Measurements from ENCODE around the gene TTLL1. TPM values are rescaled to one million over a fixed set of nuclear protein-coding genes. Genes with fewer than 3 reads are reported as not detected.

Gene TTLL1
- total RNA-seq, 1 experiment from 2014 or later: 4.3 TPM

DNA sequence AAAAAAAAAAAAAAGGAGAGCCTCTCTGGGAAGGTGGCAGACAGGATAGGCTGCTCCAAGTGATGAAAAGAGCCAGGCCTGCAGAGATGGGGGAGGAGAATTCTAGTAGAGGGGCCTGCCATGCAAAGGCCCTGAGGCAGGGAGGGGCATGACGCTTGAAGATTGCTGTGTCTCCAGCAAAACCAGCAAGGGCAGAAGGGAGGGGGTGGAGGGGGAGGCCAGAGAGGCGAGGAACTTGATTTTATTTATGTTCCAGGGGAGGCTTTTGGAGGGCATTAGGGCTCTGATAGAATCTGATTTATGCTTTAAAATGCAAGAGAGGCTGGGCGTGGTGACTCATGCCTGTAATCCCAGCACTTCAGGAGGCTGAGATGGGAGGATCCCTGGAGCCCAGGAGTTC, 57.6 kb downstream of the TTLL1 start:
- peaks cover 13 to 21% of the 10 kb centered on the region in 2 experiments for H3K4me1 ChIP-seq (ENCODE audit: control insufficient read depth in 1 of 2, insufficient read depth in 2 of 2, low read length in 2 of 2)
- DNase-seq (ENCODE audit: low read depth, low spot score) (no peak), ATAC-seq (no peak)
- ChIA-PET RAD21 (ENCODE audit: low non-redundant PET in 1 of 2, low total read pairs in 2 of 2, uncharacterized antibody in 2 of 2, unreplicated experiment in 2 of 2) (no interaction called here), CTCF (no interaction called here), POLR2A (no interaction called here)
- no peak overlapping the region for H3K27ac ChIP-seq (ENCODE audit: low read depth, low read length)
- intact Hi-C loops (cut with micrococcal nuclease): no loop called here
- H3K79me2 ChIP-seq (ENCODE audit: insufficient read depth, low read length): no peaks in the 10 kb centered on the region
- H3K36me3 ChIP-seq (ENCODE audit: control insufficient read depth in 1 of 2, insufficient read depth in 2 of 2, low read length in 2 of 2): no peaks in the 10 kb centered on the region
- no peak overlapping the region for H3K9ac ChIP-seq (ENCODE audit: low read length)
- no TSS peak for BruUV-seq (replicated peaks)
- no peaks in the 10 kb centered on the region for H3K27me3 ChIP-seq (ENCODE audit: insufficient read depth, low read length)
- no peak overlapping the region for H3K4me3 ChIP-seq (replicated peaks in 1 of 2; ENCODE audit: low read depth in 1 of 2, low read length in 2 of 2)
- H4K20me1 ChIP-seq (ENCODE audit: insufficient read depth): no peaks in the 10 kb centered on the region
- no peak for TF ChIP-seq CTCF (IDR thresholded peaks at IDR 0.05 in 2 of 3, conservative IDR thresholded peaks at IDR 0.05 in 1 of 3; ENCODE audit: borderline replicate concordance in 1 of 3, insufficient read depth in 1 of 3, low read depth in 2 of 3, low read length in 2 of 3)
- H2AFZ ChIP-seq (ENCODE audit: low read depth, low read length, poor library complexity, severe bottlenecking): no peak overlapping the region
- no peaks in the 10 kb centered on the region for H3K9me3 ChIP-seq (ENCODE audit: control insufficient read depth in 1 of 2, insufficient read depth in 1 of 2, low read depth in 1 of 2, low read length in 2 of 2)
- no peak overlapping the region for H3K4me2 ChIP-seq (ENCODE audit: low read length)
- no peaks in the 10 kb centered on the region for H3K9me2 ChIP-seq (ENCODE audit: insufficient read depth)

DNA sequence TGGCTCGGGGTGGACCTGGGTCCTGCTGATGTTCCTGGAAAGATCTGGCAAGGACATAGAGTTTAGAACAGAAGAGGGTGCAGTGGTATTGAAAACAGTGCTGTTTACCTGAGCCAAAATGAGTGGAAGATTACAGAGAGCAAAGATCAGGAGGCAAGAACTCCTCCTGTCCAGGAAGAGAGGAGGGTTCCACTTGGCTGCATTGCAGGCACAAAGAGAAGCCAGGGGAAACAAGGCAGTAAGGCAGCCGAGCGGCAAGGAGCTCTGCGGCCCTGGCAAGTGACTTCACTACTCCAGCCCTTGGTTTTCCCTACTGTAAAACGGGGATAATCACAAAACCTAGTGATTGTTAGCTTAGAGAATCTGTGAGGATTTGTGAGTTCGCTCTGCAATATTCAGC, 70.6 kb downstream of the TTLL1 start:
- no peak overlapping the region for H3K27ac ChIP-seq (ENCODE audit: low read depth, low read length)
- POLR2A ChIA-PET: interaction anchor here (1.3 to 1.6 kb wide), 2 partner anchors 10 to 72 kb away, joined by 3 read pairs; no protein-coding TSS in a partner anchor
- no peak overlapping the region for H3K4me3 ChIP-seq (replicated peaks in 1 of 2; ENCODE audit: low read depth in 1 of 2, low read length in 2 of 2)
- no peaks in the 10 kb centered on the region for H3K9me2 ChIP-seq (ENCODE audit: insufficient read depth)
- DNase-seq (ENCODE audit: low read depth, low spot score): no peak
- no peak overlapping the region for H2AFZ ChIP-seq (ENCODE audit: low read depth, low read length, poor library complexity, severe bottlenecking)
- no peak for ATAC-seq
- H3K4me1 ChIP-seq (ENCODE audit: control insufficient read depth in 1 of 2, insufficient read depth in 2 of 2, low read length in 2 of 2): peaks cover 23 to 26% of the 10 kb centered on the region in 2 experiments
- no peak overlapping the region; the same call in 1 of the 2 replicates for H3K4me2 ChIP-seq (ENCODE audit: low read length)
- H3K36me3 ChIP-seq (ENCODE audit: control insufficient read depth in 1 of 2, insufficient read depth in 2 of 2, low read length in 2 of 2): no peaks in the 10 kb centered on the region
- RAD21 ChIA-PET (ENCODE audit: low non-redundant PET in 1 of 2, low total read pairs in 2 of 2, uncharacterized antibody in 2 of 2, unreplicated experiment in 2 of 2): no interaction called here
- no peaks in the 10 kb centered on the region for H3K9me3 ChIP-seq (ENCODE audit: control insufficient read depth in 1 of 2, insufficient read depth in 1 of 2, low read depth in 1 of 2, low read length in 2 of 2)
- no peaks in the 10 kb centered on the region for H4K20me1 ChIP-seq (ENCODE audit: insufficient read depth)
- peaks cover 10% of the 10 kb centered on the region for H3K79me2 ChIP-seq (ENCODE audit: insufficient read depth, low read length)
- CTCF ChIA-PET: no interaction called here
- intact Hi-C loops (cut with micrococcal nuclease): no loop called here
- H3K27me3 ChIP-seq (ENCODE audit: insufficient read depth, low read length): no peaks in the 10 kb centered on the region
- no TSS peak for BruUV-seq (replicated peaks)
- no peak overlapping the region for H3K9ac ChIP-seq (ENCODE audit: low read length)
- TF ChIP-seq RAD21 (IDR thresholded peaks at IDR 0.05; ENCODE audit: low read depth) (peak; percentile 25; the same call in 1 of the 2 replicates), SP1 (IDR thresholded peaks at IDR 0.05; ENCODE audit: low read depth) (0 out of 2 replicates have a peak, but pooled peaks have one; percentile 18), POLR2A (IDR thresholded peaks at IDR 0.05; ENCODE audit: borderline replicate concordance, extremely low read depth, insufficient read depth, insufficient read length) (no peak), CTCF (IDR thresholded peaks at IDR 0.05 in 2 of 3, conservative IDR thresholded peaks at IDR 0.05 in 1 of 3; ENCODE audit: borderline replicate concordance in 1 of 3, insufficient read depth in 1 of 3, low read depth in 2 of 3, low read length in 2 of 3) (0 out of 6 replicates have a peak, but pooled peaks of 1 of the 3 experiments have one; percentile 2)
- TF ChIP-seq, protein P1, sequence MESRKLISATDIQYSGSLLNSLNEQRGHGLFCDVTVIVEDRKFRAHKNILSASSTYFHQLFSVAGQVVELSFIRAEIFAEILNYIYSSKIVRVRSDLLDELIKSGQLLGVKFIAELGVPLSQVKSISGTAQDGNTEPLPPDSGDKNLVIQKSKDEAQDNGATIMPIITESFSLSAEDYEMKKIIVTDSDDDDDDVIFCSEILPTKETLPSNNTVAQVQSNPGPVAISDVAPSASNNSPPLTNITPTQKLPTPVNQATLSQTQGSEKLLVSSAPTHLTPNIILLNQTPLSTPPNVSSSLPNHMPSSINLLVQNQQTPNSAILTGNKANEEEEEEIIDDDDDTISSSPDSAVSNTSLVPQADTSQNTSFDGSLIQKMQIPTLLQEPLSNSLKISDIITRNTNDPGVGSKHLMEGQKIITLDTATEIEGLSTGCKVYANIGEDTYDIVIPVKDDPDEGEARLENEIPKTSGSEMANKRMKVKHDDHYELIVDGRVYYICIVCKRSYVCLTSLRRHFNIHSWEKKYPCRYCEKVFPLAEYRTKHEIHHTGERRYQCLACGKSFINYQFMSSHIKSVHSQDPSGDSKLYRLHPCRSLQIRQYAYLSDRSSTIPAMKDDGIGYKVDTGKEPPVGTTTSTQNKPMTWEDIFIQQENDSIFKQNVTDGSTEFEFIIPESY (IDR thresholded peaks at IDR 0.05; ENCODE audit: extremely low read depth, insufficient replicate concordance, low read length): no peak
